Endothelial cell of umbilical vein (primary cell): ENCODE data around the gene GRXCR2. TPM values are rescaled to one million over a fixed set of nuclear protein-coding genes. Genes with fewer than 3 reads are reported as not detected.

Experiments used
- BruUV-seq: library from RNA; stranded (reverse); fragments of 400-500 nt; replicated peaks from 2 replicates; lab custom pipeline; 2021; lab: Mats Ljungman, UMichigan
- CTCF ChIA-PET: fragments of 300-600, 350-600 bp; sonication (Branson Sonifier 250); formaldehyde crosslinking; loops from one replicate; lab custom pipeline; 2021; ENCODE audit warnings: antibody characterized with exemption, inconsistent platforms; lab: Charles Lee
- POLR2A ChIA-PET: fragments of 300-600, 350-600 bp; sonication (Branson Sonifier 250); formaldehyde crosslinking; loops from one replicate; lab custom pipeline; 2021; ENCODE audit warnings: antibody characterized with exemption, inconsistent platforms; lab: Charles Lee
- DNase-seq: peaks from one replicate; pipeline ENCODE4 v3.0.0-alpha.2; 2011; ENCODE audit warnings: low read depth, low spot score
- FAIRE-seq: peaks from 2 replicates; lab custom pipeline; 2011; peaks lifted over from hg19 to GRCh38; lab: Jason Lieb, UNC
- H2AFZ ChIP-seq: 2 replicates; pipeline ENCODE4 v1.6.0; 2012; ENCODE audit warnings: low read depth, low read length, control low read depth, inconsistent platforms
- H3K27ac ChIP-seq: 2 replicates; pipeline ENCODE4 v1.5.1; 2011; ENCODE audit warnings: low read depth, mild to moderate bottlenecking, control low read depth, low read length, moderate library complexity; ENCODE audit not compliant: insufficient read depth
- H3K27me3 ChIP-seq, 2 experiments: 2 replicates each; pipeline versions ENCODE4 v1.6.0 to v1.6.1; 2011; ENCODE audit warnings: low read length in 2 of 2, mixed read lengths in 1 of 2; ENCODE audit not compliant: control insufficient read depth in 2 of 2, insufficient read depth in 2 of 2
- H3K36me3 ChIP-seq, 2 experiments: 2 replicates in 1 of 2; 3 replicates in 1 of 2; pipeline ENCODE4 v1.5.1; 2011; ENCODE audit warnings: low read length in 2 of 2, mild to moderate bottlenecking in 1 of 2, moderate library complexity in 1 of 2; ENCODE audit not compliant: control insufficient read depth in 2 of 2, insufficient read depth in 2 of 2; ENCODE audit errors: extremely low read depth in 1 of 2
- H3K4me1 ChIP-seq: 3 replicates; pipeline ENCODE4 v1.5.1; 2011; ENCODE audit warnings: mild to moderate bottlenecking, low read length; ENCODE audit not compliant: control insufficient read depth, insufficient read depth; ENCODE audit errors: extremely low read depth
- H3K4me2 ChIP-seq: 2 replicates; pipeline ENCODE4 v1.6.1; 2011; ENCODE audit warnings: low read length, control low read depth, mixed read lengths; ENCODE audit not compliant: insufficient read depth
- H3K4me3 ChIP-seq, 3 experiments: fragments of 200-600 bp in 1 of 3; sonication (generic), shearing (Covaris generic) in 1 of 3; replicated peaks in 1 of 3; 2 replicates each; pipeline ENCODE4 v1.5.1; 2011 to 2016; ENCODE audit warnings: control low read depth in 3 of 3, low read length in 3 of 3, mild to moderate bottlenecking in 2 of 3, inconsistent platforms in 1 of 3, low read depth in 1 of 3, moderate library complexity in 1 of 3; ENCODE audit not compliant: insufficient read depth in 1 of 3
- H3K79me2 ChIP-seq: 2 replicates; pipeline ENCODE4 v1.6.0; 2012; ENCODE audit warnings: low read length, inconsistent platforms; ENCODE audit not compliant: control insufficient read depth, insufficient read depth
- H3K9ac ChIP-seq: replicated peaks from 2 replicates; pipeline ENCODE3; 2011; ENCODE audit warnings: low read length, control low read depth; ENCODE audit not compliant: insufficient read depth; ENCODE audit errors: extremely low read depth
- H3K9me1 ChIP-seq: replicated peaks from 3 replicates; pipeline ENCODE4 v1.6.0; 2011; ENCODE audit warnings: mild to moderate bottlenecking, low read length; ENCODE audit not compliant: control insufficient read depth, insufficient read depth; ENCODE audit errors: extremely low read depth
- H3K9me3 ChIP-seq: replicated peaks from 2 replicates; pipeline ENCODE4 v1.5.1; 2012; ENCODE audit warnings: low read length, inconsistent platforms; ENCODE audit not compliant: control insufficient read depth, insufficient read depth
- H4K20me1 ChIP-seq: replicated peaks from 2 replicates; pipeline ENCODE3; 2011; ENCODE audit warnings: mild to moderate bottlenecking, low read length; ENCODE audit not compliant: control insufficient read depth, insufficient read depth; ENCODE audit errors: extremely low read depth
- EZH2 ChIP-seq: IDR thresholded peaks from 2 replicates; pipeline ENCODE4 v1.6.1; 2012; ENCODE audit warnings: borderline replicate concordance, low read depth, mild to moderate bottlenecking, moderate library complexity, low read length, inconsistent platforms; ENCODE audit not compliant: severe bottlenecking
- JUN ChIP-seq: IDR thresholded peaks from 2 replicates; pipeline ENCODE4 v1.6.1; 2011; ENCODE audit warnings: borderline replicate concordance, low read depth; ENCODE audit not compliant: insufficient read length, insufficient read depth
- MYC ChIP-seq: IDR thresholded peaks from one replicate; pipeline ENCODE4 v1.6.1; 2011; ENCODE audit warnings: mild to moderate bottlenecking, low read depth, low read length
- dilution Hi-C: fragments of 300-500 bp; cut with MboI; formaldehyde crosslinking; loops from one replicate; pipeline ENCODE4 v1.15.0; 2019; ENCODE audit warnings: low sequenced_read_pairs; ENCODE audit not compliant: extremely low pct_ligation_motif_present
- intact Hi-C: fragments of 100-400 bp; cut with micrococcal nuclease; formaldehyde crosslinking; loops from one replicate; pipeline ENCODE4 v1.10.0; 2022
- polyA plus RNA-seq, 4 experiments: library from polyadenylated mRNA; depleted of rRNA in 3 of 4; stranded (reverse) in 3 of 4; unstranded in 1 of 4; fragments of >200 nt; gene quantifications; 2 replicates each; pipeline versions ENCODE4 v1.2.1 to v1.2.3, GENCODE V29; 2011 to 2012; ENCODE audit warnings: missing spikeins in 1 of 4
- total RNA-seq: library from RNA; stranded (reverse); gene quantifications from 2 replicates; pipeline ENCODE4 v1.2.3, GENCODE V29; 2021
- TF ChIP-seq, protein P1 (sequence below), 2 donors: IDR thresholded peaks; 1 replicate in 1 of 2; 2 replicates in 1 of 2; pipeline ENCODE4 v1.5.1; 2011; ENCODE audit warnings: low read length in 2 of 2, mild to moderate bottlenecking in 2 of 2, moderate library complexity in 2 of 2, control low read depth in 1 of 2, inconsistent platforms in 1 of 2, low read depth in 1 of 2; ENCODE audit not compliant: insufficient read depth in 1 of 2; ENCODE audit errors: extremely low read depth in 1 of 2

GRXCR2 gene
- total and polyA plus RNA-seq, 2 donors (not counting 3 experiments of a cell fraction or from before 2014, with no cell fraction given), result not detected

DNA sequence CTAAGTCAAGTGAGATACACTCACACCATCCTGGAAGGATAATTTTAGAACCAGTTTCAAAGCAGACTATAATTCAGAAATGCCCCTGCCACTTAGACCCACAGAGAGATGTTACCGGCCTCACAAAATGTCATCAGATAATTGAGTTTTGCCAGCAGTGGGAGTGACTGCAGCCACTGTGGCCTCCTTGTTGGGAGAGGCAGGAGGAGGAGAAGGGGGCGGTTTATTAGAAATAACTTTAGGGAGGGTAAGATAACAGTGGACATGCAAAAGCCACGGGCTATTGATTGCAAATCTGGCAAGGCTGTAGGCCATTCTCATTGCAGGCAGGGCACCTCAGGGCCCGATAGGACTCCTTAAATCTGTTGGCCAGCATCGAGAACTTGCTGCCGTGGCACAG is 13.4 kb downstream of the GRXCR2 start:
- DNase-seq (no peak), FAIRE-seq (no peak)
- Histone ChIP-seq H3K27ac (no peak overlapping the region), H3K4me1 (peaks cover 17% of the 10 kb centered on the region), H2AFZ (no peak overlapping the region), H3K79me2 (no peaks in the 10 kb centered on the region), H3K9me1 (no peaks in the 10 kb centered on the region), H3K9me3 (no peaks in the 10 kb centered on the region), H3K36me3 (no peaks in the 10 kb centered on the region), H3K4me3 (no peak overlapping the region), H3K4me2 (no peak overlapping the region), H3K9ac (no peak overlapping the region), H3K27me3 (peaks cover 0 to 4% of the 10 kb centered on the region in 2 experiments), H4K20me1 (no peaks in the 10 kb centered on the region)
- dilution Hi-C loops (no loop called here), intact Hi-C loops (loop anchor here (5.0 kb wide), 1 partner anchor 118 kb away; no protein-coding TSS in a partner anchor)
- ChIA-PET POLR2A (no interaction called here), CTCF (interaction anchor here (2.5 kb wide), 1 partner anchor 29 kb away, joined by 7 read pairs; no protein-coding TSS in a partner anchor)
- BruUV-seq, result no TSS peak
- TF ChIP-seq EZH2 (no peak), MYC (no peak)
- TF ChIP-seq, protein P1, sequence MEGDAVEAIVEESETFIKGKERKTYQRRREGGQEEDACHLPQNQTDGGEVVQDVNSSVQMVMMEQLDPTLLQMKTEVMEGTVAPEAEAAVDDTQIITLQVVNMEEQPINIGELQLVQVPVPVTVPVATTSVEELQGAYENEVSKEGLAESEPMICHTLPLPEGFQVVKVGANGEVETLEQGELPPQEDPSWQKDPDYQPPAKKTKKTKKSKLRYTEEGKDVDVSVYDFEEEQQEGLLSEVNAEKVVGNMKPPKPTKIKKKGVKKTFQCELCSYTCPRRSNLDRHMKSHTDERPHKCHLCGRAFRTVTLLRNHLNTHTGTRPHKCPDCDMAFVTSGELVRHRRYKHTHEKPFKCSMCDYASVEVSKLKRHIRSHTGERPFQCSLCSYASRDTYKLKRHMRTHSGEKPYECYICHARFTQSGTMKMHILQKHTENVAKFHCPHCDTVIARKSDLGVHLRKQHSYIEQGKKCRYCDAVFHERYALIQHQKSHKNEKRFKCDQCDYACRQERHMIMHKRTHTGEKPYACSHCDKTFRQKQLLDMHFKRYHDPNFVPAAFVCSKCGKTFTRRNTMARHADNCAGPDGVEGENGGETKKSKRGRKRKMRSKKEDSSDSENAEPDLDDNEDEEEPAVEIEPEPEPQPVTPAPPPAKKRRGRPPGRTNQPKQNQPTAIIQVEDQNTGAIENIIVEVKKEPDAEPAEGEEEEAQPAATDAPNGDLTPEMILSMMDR (IDR thresholded peaks at IDR 0.05; ENCODE audit: extremely low read depth in 1 of 2, insufficient read depth in 1 of 2, low read depth in 1 of 2, low read length in 2 of 2), result no peak

DNA sequence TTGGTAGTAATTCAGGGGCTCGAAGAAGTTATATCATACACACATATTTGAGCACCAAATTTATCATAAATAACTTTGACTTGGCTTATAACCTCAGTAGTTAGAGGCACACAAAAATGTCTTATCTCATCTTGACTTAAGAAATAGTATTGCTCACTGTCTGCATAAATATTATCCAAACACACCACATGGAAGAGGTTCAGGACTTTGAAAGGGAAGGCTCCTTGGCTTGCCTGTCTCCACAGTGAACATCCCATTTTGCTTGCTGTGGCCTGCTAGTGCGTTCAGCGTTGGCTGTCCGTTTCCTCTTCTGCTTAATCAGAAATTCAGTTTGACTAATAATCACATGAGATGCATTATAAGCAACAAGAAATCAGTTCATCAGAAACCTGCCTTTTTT is 13.9 kb downstream of the GRXCR2 start:
- H3K79me2 ChIP-seq, result no peaks in the 10 kb centered on the region
- DNase-seq, result no peak
- no peak for FAIRE-seq
- H3K36me3 ChIP-seq, result no peaks in the 10 kb centered on the region
- H2AFZ ChIP-seq, result no peak overlapping the region
- POLR2A ChIA-PET, result no interaction called here
- TF ChIP-seq, protein P1 (IDR thresholded peaks at IDR 0.05; ENCODE audit: extremely low read depth in 1 of 2, insufficient read depth in 1 of 2, low read depth in 1 of 2, low read length in 2 of 2), result no peak
- TF ChIP-seq EZH2, result no peak
- TF ChIP-seq JUN, result no peak
- H3K4me2 ChIP-seq, result no peak overlapping the region
- intact Hi-C loops (loop anchor here (5.0 kb wide), 1 partner anchor 118 kb away; no protein-coding TSS in a partner anchor), dilution Hi-C loops (no loop called here)
- no TSS peak for BruUV-seq
- no peak overlapping the region for H3K27ac ChIP-seq
- H3K9me3 ChIP-seq, result no peaks in the 10 kb centered on the region
- peaks cover 0 to 4% of the 10 kb centered on the region in 2 experiments for H3K27me3 ChIP-seq
- no peak overlapping the region for H3K4me3 ChIP-seq
- H3K9ac ChIP-seq, result no peak overlapping the region
- H3K9me1 ChIP-seq, result no peaks in the 10 kb centered on the region
- H4K20me1 ChIP-seq, result no peaks in the 10 kb centered on the region
- peaks cover 18% of the 10 kb centered on the region for H3K4me1 ChIP-seq
- CTCF ChIA-PET, result interaction anchor here (2.5 kb wide), 1 partner anchor 29 kb away, joined by 7 read pairs; no protein-coding TSS in a partner anchor
